CD8-positive, alpha-beta memory T cell (primary cell): ENCODE measurements around the gene GTSE1. TPM values are rescaled to one million over a fixed set of nuclear protein-coding genes. Genes with fewer than 3 reads are reported as not detected.
A peak's percentile ranks its signal among the peaks of the same experiment; 100 is the strongest.

ENCODE experiments used
- CTCF ChIA-PET: fragments of 350-600 bp; sonication (Branson Sonifier 250); formaldehyde crosslinking; loops from one replicate; lab custom pipeline; 2021; ENCODE audit warnings: antibody characterized with exemption; lab: Charles Lee
- POLR2A ChIA-PET: fragments of 350-600 bp; sonication (Branson Sonifier 250); formaldehyde crosslinking; loops from one replicate; lab custom pipeline; 2021; ENCODE audit warnings: antibody characterized with exemption; lab: Charles Lee
- DNase-seq, 5 donors: peaks; one replicate each; pipeline versions ENCODE4 v3.0.0 to v3.0.0-alpha.2; 2020 to 2022; ENCODE audit warnings: mixed read lengths in 1 of 5
- H3K27ac ChIP-seq: one replicate; pipeline ENCODE4 v1.7.0; 2013; ENCODE audit warnings: low read depth, mild to moderate bottlenecking, low read length, moderate library complexity
- H3K27me3 ChIP-seq: 2 replicates; pipeline ENCODE4 v1.7.0; 2013; ENCODE audit warnings: low read length, mild to moderate bottlenecking; ENCODE audit not compliant: insufficient read depth, poor library complexity, severe bottlenecking
- H3K36me3 ChIP-seq: 2 replicates; pipeline ENCODE4 v1.7.0; 2013; ENCODE audit warnings: mild to moderate bottlenecking, low read length, moderate library complexity; ENCODE audit not compliant: insufficient read depth
- H3K4me1 ChIP-seq: 2 replicates; pipeline ENCODE4 v1.7.0; 2013; ENCODE audit warnings: mild to moderate bottlenecking, low read length, moderate library complexity; ENCODE audit not compliant: insufficient read depth
- H3K4me3 ChIP-seq: 2 replicates; pipeline ENCODE4 v1.7.0; 2013; ENCODE audit warnings: mild to moderate bottlenecking, low read length
- H3K9me3 ChIP-seq: 2 replicates; pipeline ENCODE4 v1.7.0; 2013; ENCODE audit warnings: mild to moderate bottlenecking, low read length
- H3K27ac Mint-ChIP-seq, 8 donors: one replicate each; pipeline ENCODE4 v1.8.0; 2020 to 2021; ENCODE audit warnings: mixed read lengths in 8 of 8, mild to moderate bottlenecking in 6 of 8, inconsistent platforms in 3 of 8, moderate library complexity in 3 of 8
- H3K27me3 Mint-ChIP-seq, 2 donors: one replicate each; pipeline ENCODE4 v1.8.0; 2020 to 2021; ENCODE audit warnings: mixed read lengths in 2 of 2, mild to moderate bottlenecking in 1 of 2, moderate library complexity in 1 of 2
- H3K36me3 Mint-ChIP-seq, 3 donors: one replicate each; pipeline ENCODE4 v1.8.0; 2020 to 2021; ENCODE audit warnings: mixed read lengths in 3 of 3, inconsistent platforms in 1 of 3, mild to moderate bottlenecking in 1 of 3
- H3K4me1 Mint-ChIP-seq, 3 donors: one replicate each; pipeline ENCODE4 v1.8.0; 2020 to 2021; ENCODE audit warnings: mixed read lengths in 3 of 3, inconsistent platforms in 1 of 3, mild to moderate bottlenecking in 1 of 3
- H3K4me3 Mint-ChIP-seq, 7 donors: one replicate each; pipeline ENCODE4 v1.8.0; 2020 to 2021; ENCODE audit warnings: mixed read lengths in 7 of 7, mild to moderate bottlenecking in 6 of 7, moderate library complexity in 4 of 7, inconsistent platforms in 2 of 7
- H3K9me3 Mint-ChIP-seq, 5 donors: one replicate each; pipeline ENCODE4 v1.8.0; 2020 to 2022; ENCODE audit warnings: mixed read lengths in 5 of 5, mild to moderate bottlenecking in 3 of 5, moderate library complexity in 2 of 5, inconsistent platforms in 1 of 5
- polyA plus RNA-seq: library from polyadenylated mRNA; unstranded; fragments of 300-500 nt; fragmentation: Illumina TruSeq; gene quantifications from one replicate; pipeline ENCODE4 v1.2.3, GENCODE V29; 2021
- total RNA-seq, 2 experiments: library from RNA; stranded (reverse); gene quantifications; one replicate each; pipeline ENCODE4 v1.2.3, GENCODE V29; 2021

Gene GTSE1
- total and polyA plus RNA-seq, 3 experiments from 2014 or later: 0.10 to 30.9 (median 27.4) TPM

DNA sequence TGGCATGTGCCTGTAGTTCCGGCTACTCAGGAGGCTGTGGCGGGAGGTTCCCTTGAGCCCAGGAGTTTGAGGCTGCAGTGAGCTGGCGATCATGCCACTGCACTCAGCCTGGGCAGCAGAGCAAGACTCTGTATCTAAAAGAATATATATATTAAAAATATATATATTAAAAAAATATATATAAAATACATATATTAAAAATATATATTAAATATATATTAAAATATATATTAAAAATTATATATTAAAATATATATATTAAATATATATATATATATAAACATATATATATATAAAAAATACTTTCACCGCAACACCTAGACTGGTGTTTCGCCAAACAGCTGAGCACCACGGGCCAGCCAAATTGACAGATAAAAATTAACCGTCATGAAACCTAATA, 20.1 kb upstream of the GTSE1 start:
- CTCF ChIA-PET: interaction anchor here (0.8 to 1.0 kb wide), 2 partner anchors 11 to 55 kb away, joined by 3 to 4 read pairs; no protein-coding TSS in a partner anchor
- no peaks in the 10 kb centered on the region for H3K9me3 Mint-ChIP-seq

DNA sequence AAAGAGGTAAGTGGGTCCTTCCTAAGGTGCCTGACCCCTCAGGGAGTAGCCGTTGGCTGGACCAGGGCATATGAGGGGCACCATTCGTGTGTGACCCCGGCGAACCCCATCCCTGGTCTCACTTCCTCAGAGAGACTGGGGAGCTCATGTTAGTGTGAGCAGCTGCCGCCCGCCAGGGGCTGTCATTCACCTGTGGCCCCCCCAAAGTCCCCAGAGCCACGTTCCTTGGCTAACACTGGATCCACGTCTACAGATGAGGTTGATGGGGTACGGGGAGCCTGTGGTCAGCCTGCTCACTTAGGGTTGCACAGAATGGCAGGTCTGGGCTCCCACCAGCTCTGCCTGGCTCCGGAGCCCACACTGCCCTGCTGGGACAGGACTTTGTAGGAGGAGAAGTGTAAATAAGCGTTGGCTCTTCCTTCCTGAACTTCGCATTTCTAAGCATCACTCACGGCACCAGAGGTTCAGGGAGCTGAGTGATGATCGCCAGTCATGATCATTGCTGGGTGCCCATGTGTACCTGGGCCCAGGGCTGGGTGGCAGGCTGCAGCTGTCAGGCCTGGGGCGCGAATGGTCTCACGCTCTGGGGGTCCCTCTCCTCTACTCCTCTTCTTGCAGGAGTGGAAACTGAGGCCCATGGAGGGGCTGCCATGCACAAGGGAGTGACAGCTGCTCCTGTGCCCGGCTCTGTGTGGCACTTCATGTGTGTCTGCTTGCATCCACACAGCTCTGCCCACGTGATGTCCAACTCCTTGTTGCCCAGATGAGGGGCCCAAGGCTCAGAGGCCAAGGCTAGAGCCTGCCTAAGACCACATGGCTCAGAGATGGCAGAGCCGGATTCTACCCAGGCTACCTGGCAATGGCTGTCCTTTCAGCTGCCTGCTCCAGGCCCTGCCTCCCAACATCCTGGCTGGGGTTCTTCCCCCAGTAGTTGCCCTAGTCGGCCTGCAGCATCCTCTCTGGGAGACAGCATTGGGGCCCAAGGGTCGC, 17.7 kb upstream of the GTSE1 start:
- DNase-seq: no peak
- H3K4me3 Mint-ChIP-seq: no peak overlapping the region
- ChIA-PET POLR2A (no interaction called here), CTCF (interaction anchor here (0.8 kb wide), 1 partner anchor 28 kb away, joined by 3 read pairs; no protein-coding TSS in a partner anchor)
- Histone ChIP-seq H3K4me1 (peaks cover 32% of the 10 kb centered on the region), H3K4me3 (no peak overlapping the region), H3K36me3 (peaks cover 13% of the 10 kb centered on the region), H3K27ac (no peak overlapping the region), H3K27me3 (no peaks in the 10 kb centered on the region), H3K9me3 (no peaks in the 10 kb centered on the region)
- peaks cover 11 to 56% (median 13%) of the 10 kb centered on the region in 3 donors for H3K36me3 Mint-ChIP-seq
- peaks cover 40 to 54% (median 46%) of the 10 kb centered on the region in 3 donors for H3K4me1 Mint-ChIP-seq
- H3K27me3 Mint-ChIP-seq: peaks cover 0 to 2% of the 10 kb centered on the region in 2 donors
- H3K27ac Mint-ChIP-seq: peak overlapping the region in 3 of 8 donors; percentile 32 to 89 (median 47)
- H3K9me3 Mint-ChIP-seq: no peaks in the 10 kb centered on the region

More for the DNA sequence above, 20.1 kb upstream of the GTSE1 start:
- POLR2A ChIA-PET: interaction anchor here (0.6 to 1.4 kb wide), 2 partner anchors 20 to 295 kb away, joined by 5 to 6 read pairs; partner anchors contain the start of gene GTSE1
- Histone ChIP-seq H3K27ac (no peak overlapping the region), H3K36me3 (peaks cover 13% of the 10 kb centered on the region), H3K27me3 (no peaks in the 10 kb centered on the region), H3K4me1 (peaks cover 23% of the 10 kb centered on the region), H3K4me3 (no peak overlapping the region), H3K9me3 (no peaks in the 10 kb centered on the region)
- H3K4me3 Mint-ChIP-seq: peak overlapping the region in 3 of 7 donors; percentile 39 to 83 (median 67)
- DNase-seq: no peak
- H3K4me1 Mint-ChIP-seq: peaks cover 34 to 46% (median 40%) of the 10 kb centered on the region in 3 donors
- peaks cover 0 to 2% of the 10 kb centered on the region in 2 donors for H3K27me3 Mint-ChIP-seq
- H3K27ac Mint-ChIP-seq: peak overlapping the region in 4 of 8 donors; percentile 50 to 91 (median 68)
- peaks cover 10 to 63% (median 11%) of the 10 kb centered on the region in 3 donors for H3K36me3 Mint-ChIP-seq

DNA sequence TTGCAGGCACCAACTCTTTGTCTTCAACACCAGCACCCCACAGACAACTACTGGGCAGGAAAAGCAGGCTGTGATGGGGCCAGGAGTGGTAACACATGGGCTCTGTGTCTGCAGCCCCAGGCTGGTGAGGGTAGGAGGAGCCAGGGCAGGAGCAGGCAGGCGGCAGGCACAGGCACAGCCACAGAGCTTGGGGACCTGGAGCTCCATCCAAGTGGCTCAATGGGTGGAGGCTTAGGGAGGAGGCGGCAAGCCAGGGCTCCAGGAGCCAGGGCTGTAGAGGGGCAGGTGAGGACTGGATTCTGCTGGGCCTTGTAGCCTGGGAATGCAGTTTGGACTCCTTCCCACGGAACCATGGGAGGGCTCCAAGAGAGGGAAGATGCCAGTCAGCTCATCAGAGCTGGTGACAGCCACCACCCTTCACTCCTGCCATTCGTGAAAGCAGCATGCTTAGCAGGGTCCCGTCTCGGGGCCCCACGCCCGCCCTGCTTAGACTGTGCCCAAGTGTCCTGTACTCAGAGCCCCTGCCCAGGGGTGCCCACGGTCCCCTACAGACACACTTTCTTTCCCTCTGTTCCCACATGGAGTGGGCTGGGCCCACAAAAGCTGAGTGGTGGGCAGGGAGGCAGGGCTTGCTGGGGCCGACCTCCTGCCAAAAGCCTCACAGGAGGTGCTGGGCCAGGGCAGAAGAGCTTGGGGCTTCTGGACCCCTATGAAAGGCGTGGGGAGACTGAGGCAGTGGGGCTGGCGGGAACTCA, 16.4 kb upstream of the GTSE1 start:
- Histone ChIP-seq H3K36me3 (peaks cover 13% of the 10 kb centered on the region), H3K27ac (peak overlapping the region; percentile 46), H3K27me3 (no peaks in the 10 kb centered on the region), H3K4me1 (peaks cover 32% of the 10 kb centered on the region), H3K9me3 (no peaks in the 10 kb centered on the region), H3K4me3 (no peak overlapping the region)
- H3K27ac Mint-ChIP-seq: peak overlapping the region; percentile 86 to 99 (median 93)
- H3K36me3 Mint-ChIP-seq: peaks cover 14 to 59% (median 15%) of the 10 kb centered on the region in 3 donors
- H3K4me1 Mint-ChIP-seq: peaks cover 40 to 54% (median 46%) of the 10 kb centered on the region in 3 donors
- DNase-seq: no peak
- ChIA-PET POLR2A (interaction anchor here (1.3 to 1.4 kb wide), 2 partner anchors 16 to 30 kb away, joined by 5 read pairs; partner anchors contain the start of genes CDPF1 and GTSE1), CTCF (interaction anchor here (0.8 to 1.3 kb wide), 4 partner anchors 16 to 274 kb away, joined by 3 to 5 read pairs (median 4); partner anchors contain the start of gene GTSE1)
- H3K27me3 Mint-ChIP-seq: peaks cover 0 to 2% of the 10 kb centered on the region in 2 donors
- H3K9me3 Mint-ChIP-seq: no peaks in the 10 kb centered on the region
- H3K4me3 Mint-ChIP-seq: peak overlapping the region in 6 of 7 donors; percentile 37 to 88 (median 60)

DNA sequence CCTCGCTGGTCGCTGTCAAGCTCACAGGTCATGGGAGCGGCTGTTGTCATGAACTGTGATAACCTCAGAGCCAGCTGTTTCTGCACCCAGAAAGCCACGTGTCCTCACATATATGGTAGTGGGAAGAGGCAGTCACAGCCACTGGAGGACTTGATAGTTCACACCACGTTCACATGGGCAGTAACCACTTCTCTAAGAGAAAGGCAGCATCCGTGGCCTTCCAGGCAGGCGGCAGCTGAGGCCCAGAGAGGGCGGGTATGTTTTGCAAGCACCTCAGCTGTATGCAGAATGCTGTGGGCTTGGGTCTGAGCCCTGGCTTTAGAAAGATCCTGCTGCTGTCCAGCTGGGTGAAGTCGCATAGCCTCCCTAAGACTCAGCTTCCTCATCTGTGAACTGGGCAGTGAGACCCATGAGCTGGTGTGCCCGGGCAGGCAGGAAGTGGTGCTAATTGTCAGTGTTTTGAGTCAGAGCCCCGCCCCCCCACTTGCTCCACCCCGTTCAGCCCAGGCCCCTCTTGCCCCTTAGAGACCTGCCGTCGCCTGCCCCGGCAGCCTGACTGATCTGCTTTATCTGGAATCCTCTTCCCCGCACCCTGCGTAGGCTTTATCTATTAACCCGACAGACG, 15.6 kb upstream of the GTSE1 start:
- Mint-ChIP-seq H3K27ac (peak overlapping the region; percentile 86 to 99 (median 93)), H3K4me3 (peak overlapping the region; percentile 17 to 88 (median 58)), H3K27me3 (no peaks in the 10 kb centered on the region), H3K4me1 (peaks cover 36 to 46% (median 39%) of the 10 kb centered on the region in 3 donors), H3K36me3 (peaks cover 8 to 56% (median 9%) of the 10 kb centered on the region in 3 donors), H3K9me3 (no peaks in the 10 kb centered on the region)
- POLR2A ChIA-PET: interaction anchor here (1.3 to 1.4 kb wide), 2 partner anchors 15 to 31 kb away, joined by 5 read pairs; partner anchors contain the start of genes CDPF1 and GTSE1
- peak overlapping the region; percentile 46 for H3K27ac ChIP-seq
- no peaks in the 10 kb centered on the region for H3K9me3 ChIP-seq
- peaks cover 32% of the 10 kb centered on the region for H3K4me1 ChIP-seq
- H3K36me3 ChIP-seq: peaks cover 6% of the 10 kb centered on the region
- CTCF ChIA-PET: interaction anchor here (0.9 to 1.3 kb wide), 4 partner anchors 15 to 275 kb away, joined by 3 to 5 read pairs (median 4); partner anchors contain the start of gene GTSE1
- DNase-seq: peak in 4 of 5 donors; percentile 44 to 66 (median 56)
- no peaks in the 10 kb centered on the region for H3K27me3 ChIP-seq
- H3K4me3 ChIP-seq: no peak overlapping the region

DNA sequence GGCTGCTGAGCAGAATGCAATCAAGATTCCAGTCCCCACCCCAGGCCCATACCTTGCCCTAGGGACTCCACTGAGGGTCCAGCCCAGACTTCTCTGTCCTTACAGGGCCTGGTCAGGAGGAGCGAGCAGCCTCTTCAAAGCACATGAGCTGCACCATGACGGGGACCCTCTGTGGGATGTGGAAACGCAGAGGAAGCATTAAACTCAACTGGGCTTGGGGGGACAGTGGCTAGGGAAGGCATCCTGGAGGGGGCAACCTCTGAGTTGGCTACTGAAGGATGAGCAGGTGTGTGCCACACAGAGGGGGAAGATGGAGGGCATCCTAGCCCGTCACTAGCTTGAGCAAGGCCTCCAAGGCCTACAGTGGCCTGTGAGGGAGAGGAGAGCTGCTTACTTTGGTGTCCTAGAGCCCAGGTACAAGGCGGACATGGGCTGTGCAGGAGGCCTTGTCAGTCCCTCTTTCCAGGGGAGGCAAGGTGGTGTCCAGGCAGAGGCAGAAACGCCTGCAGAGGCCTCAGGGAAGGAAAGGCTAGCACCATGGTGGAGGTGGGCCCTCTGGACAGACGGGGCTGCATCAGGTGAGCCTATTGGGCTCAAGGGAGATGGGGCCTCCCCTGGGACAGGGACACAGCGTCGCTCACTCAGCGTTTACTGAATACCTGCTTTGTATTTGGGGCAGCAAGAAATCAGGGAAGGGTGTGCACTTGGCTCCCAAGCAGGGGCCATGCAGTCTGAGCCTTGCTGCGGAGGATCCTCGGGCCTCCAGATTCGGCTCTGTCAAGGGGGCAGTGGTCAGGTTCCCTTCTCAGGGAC, 14.6 kb upstream of the GTSE1 start:
- Histone ChIP-seq H3K27me3 (no peaks in the 10 kb centered on the region), H3K4me1 (peaks cover 32% of the 10 kb centered on the region), H3K9me3 (no peaks in the 10 kb centered on the region), H3K4me3 (no peak overlapping the region), H3K36me3 (peaks cover 4% of the 10 kb centered on the region), H3K27ac (no peak overlapping the region)
- Mint-ChIP-seq H3K27me3 (no peaks in the 10 kb centered on the region), H3K4me3 (peak overlapping the region in 5 of 7 donors; percentile 9 to 88 (median 20)), H3K9me3 (no peaks in the 10 kb centered on the region), H3K4me1 (peaks cover 32 to 41% (median 32%) of the 10 kb centered on the region in 3 donors), H3K36me3 (peaks cover 5 to 55% (median 10%) of the 10 kb centered on the region in 3 donors), H3K27ac (peak overlapping the region in 6 of 8 donors; percentile 58 to 99 (median 90))
- DNase-seq: no peak
- ChIA-PET CTCF (interaction anchor here (1.3 kb wide), 1 partner anchor 14 kb away, joined by 4 read pairs; the partner anchor contains the start of gene GTSE1), POLR2A (interaction anchor here (1.3 kb wide), 1 partner anchor 32 kb away, joined by 5 read pairs; the partner anchor contains the start of gene CDPF1)

DNA sequence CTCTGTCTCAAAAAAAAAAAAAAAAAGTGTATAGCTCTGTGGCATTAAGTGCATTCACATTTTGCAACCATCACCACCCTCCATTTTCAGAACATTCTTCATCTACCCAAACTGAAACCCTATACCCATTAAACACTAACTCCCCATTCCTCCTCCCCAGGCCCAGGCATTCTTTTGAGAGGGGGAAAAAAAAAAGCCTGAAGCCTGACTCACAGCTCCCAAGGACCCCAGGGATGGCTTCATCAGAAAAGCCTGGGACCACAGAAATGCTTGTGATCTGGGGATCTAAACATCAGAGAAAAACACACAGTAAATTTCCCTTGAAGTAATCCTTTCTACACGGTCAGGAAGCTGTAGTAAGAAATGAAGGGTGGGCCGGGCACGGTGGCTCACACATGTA, 10.7 kb upstream of the GTSE1 start:
- Histone ChIP-seq H3K27me3 (no peaks in the 10 kb centered on the region), H3K27ac (no peak overlapping the region), H3K9me3 (no peaks in the 10 kb centered on the region), H3K4me1 (peaks cover 36% of the 10 kb centered on the region), H3K4me3 (no peak overlapping the region), H3K36me3 (no peaks in the 10 kb centered on the region)
- POLR2A ChIA-PET: no interaction called here
- Mint-ChIP-seq H3K36me3 (peaks cover 5 to 32% (median 16%) of the 10 kb centered on the region in 3 donors), H3K4me1 (peaks cover 34 to 46% (median 34%) of the 10 kb centered on the region in 3 donors), H3K9me3 (no peaks in the 10 kb centered on the region), H3K27ac (peak overlapping the region in 4 of 8 donors; percentile 22 to 57 (median 26)), H3K4me3 (peak overlapping the region in 2 of 7 donors; percentile 12 to 50), H3K27me3 (no peaks in the 10 kb centered on the region)
- CTCF ChIA-PET: interaction anchor here (0.9 kb wide), 1 partner anchor 280 kb away, joined by 3 read pairs; no protein-coding TSS in a partner anchor
- DNase-seq: no peak
